HG03097 (cell line): Measurements from ENCODE around the gene MPDZ.

Experiments
- ATAC-seq: cut with Tn5 transposase; IDR thresholded peaks from one replicate; pipeline ENCODE4 v1.9.1; 2021; ENCODE audit not compliant: unreplicated experiment, low FRiP score

Gene MPDZ

GRCh38 chr9:13144166-13144775 is 135.2 kb downstream of the MPDZ start:
- ATAC-seq, result no peak

GRCh38 chr9:13143281-13143680 is 136.2 kb downstream of the MPDZ start:
- no peak for ATAC-seq

- no peak for ATAC-seq
These were observed 136.7 kb downstream of the MPDZ start for GRCh38 chr9:13142776-13143175.

GRCh38 chr9:13141629-13142028 is 137.9 kb downstream of the MPDZ start:
- ATAC-seq, result no peak

- no peak for ATAC-seq
These were observed 138.5 kb downstream of the MPDZ start for GRCh38 chr9:13140843-13141592.

- no peak for ATAC-seq
These were observed 139.8 kb downstream of the MPDZ start for GRCh38 chr9:13139641-13140171.

GRCh38 chr9:13137426-13137825 is 142.1 kb downstream of the MPDZ start:
- ATAC-seq, result no peak

GRCh38 chr9:13131991-13132390 is 147.5 kb downstream of the MPDZ start:
- ATAC-seq, result no peak

- ATAC-seq, result no peak
These were observed 148.1 kb downstream of the MPDZ start for GRCh38 chr9:13131416-13131815.

GRCh38 chr9:13128266-13128860 is 151.1 kb downstream of the MPDZ start:
- no peak for ATAC-seq

GRCh38 chr9:13127131-13127530 is 152.4 kb downstream of the MPDZ start:
- no peak for ATAC-seq

- ATAC-seq, result no peak
These were observed 154.2 kb downstream of the MPDZ start for GRCh38 chr9:13125261-13125660.

- no peak for ATAC-seq
These were observed 156.6 kb downstream of the MPDZ start for GRCh38 chr9:13122756-13123369.

GRCh38 chr9:13118313-13118712 is 161.2 kb downstream of the MPDZ start:
- no peak for ATAC-seq

- ATAC-seq, result no peak
These were observed 163.2 kb downstream of the MPDZ start for GRCh38 chr9:13116292-13116691.

GRCh38 chr9:13113751-13114150 is 165.7 kb downstream of the MPDZ start:
- ATAC-seq, result no peak

GRCh38 chr9:13113216-13113615 is 166.3 kb downstream of the MPDZ start:
- no peak for ATAC-seq

- ATAC-seq, result no peak
These were observed 167.7 kb downstream of the MPDZ start for GRCh38 chr9:13111778-13112177.

GRCh38 chr9:13110766-13111417 is 168.6 kb downstream of the MPDZ start:
- no peak for ATAC-seq

- no peak for ATAC-seq
These were observed 169.7 kb downstream of the MPDZ start for GRCh38 chr9:13109781-13110180.

- no peak for ATAC-seq
These were observed 172.5 kb downstream of the MPDZ start for GRCh38 chr9:13107008-13107407.
